ENCODE data around the gene LCN6. TPM values are rescaled to one million over a fixed set of nuclear protein-coding genes. Genes with fewer than 3 reads are reported as not detected.

The LCN6 gene
- total and polyA plus RNA-seq, 2 of the 4 experiments (the other 2 are of a cell fraction): not detected

- Histone ChIP-seq H3K23ac (ENCODE audit: low read depth, low read length) (no peak overlapping the region), H4K20me1 (ENCODE audit: insufficient read depth, low read length) (peaks cover 37% of the 10 kb centered on the region), H2BK20ac (ENCODE audit: low read depth, low read length) (no peak overlapping the region), H3K9me1 (ENCODE audit: insufficient read depth, low read length) (0 out of 2 replicates have a peak, but pooled peaks cover 3% of the 10 kb centered on the region), H3K4ac (ENCODE audit: low read depth, low read length) (no peak overlapping the region), H3K18ac (ENCODE audit: low read depth, low read length) (no peak overlapping the region), H2BK5ac (ENCODE audit: low read depth, low read length, poor library complexity, severe bottlenecking) (no peak overlapping the region), H4K5ac (ENCODE audit: low read depth, low read length) (no peak overlapping the region), H3K4me1 (ENCODE audit: control insufficient read depth, insufficient read depth, low read length) (peaks cover 10% of the 10 kb centered on the region), H3K27me3 (ENCODE audit: control insufficient read depth, insufficient read depth, low read length) (0 out of 2 replicates have a peak, but pooled peaks cover 2% of the 10 kb centered on the region), H4K91ac (ENCODE audit: insufficient read depth, low read depth, low read length) (no peak overlapping the region), H3K9ac (ENCODE audit: low read depth, low read length) (no peak overlapping the region), H3K4me2 (ENCODE audit: low read depth, low read length) (no peak overlapping the region), H3K79me1 (ENCODE audit: low read depth in 1 of 2, low read length in 2 of 2) (peaks cover 0 to 11% of the 10 kb centered on the region in 2 experiments; a peak in 2 of 4 replicates), H4K8ac (ENCODE audit: low read depth in 2 of 2, low read length in 2 of 2) (no peak overlapping the region), H3K56ac (ENCODE audit: extremely low read depth, insufficient read depth, low read length) (no peak overlapping the region), H2AK9ac (replicated peaks; ENCODE audit: low read depth, low read length, poor library complexity) (no peak overlapping the region), H3K14ac (replicated peaks; ENCODE audit: low read depth, low read length) (no peak overlapping the region), H3K9me3 (ENCODE audit: control insufficient read depth, insufficient read depth, low read length) (no peaks in the 10 kb centered on the region), H2BK15ac (ENCODE audit: low read depth, low read length) (no peak overlapping the region), H3K27ac (ENCODE audit: insufficient read depth, low read length) (no peak overlapping the region), H2AK5ac (ENCODE audit: low read depth, low read length) (no peak overlapping the region), H3K36me3 (ENCODE audit: control insufficient read depth, insufficient read depth, low read length) (peaks cover 23% of the 10 kb centered on the region), H3K4me3 (ENCODE audit: insufficient read depth, low read depth, low read length) (no peak overlapping the region), H2AFZ (replicated peaks; ENCODE audit: low read length, poor library complexity) (no peak overlapping the region), H2BK120ac (ENCODE audit: low read depth, low read length) (no peak overlapping the region)
- in situ Hi-C loops (cut with MboI; ENCODE audit: low sequenced_read_pairs) (no loop called here), dilution Hi-C loops (cut with HindIII; ENCODE audit: low sequenced_read_pairs, unreplicated experiment) (no loop called here), intact Hi-C loops (cut with micrococcal nuclease) (no loop called here)
- TF ChIP-seq MAFK (IDR thresholded peaks at IDR 0.05; ENCODE audit: low read depth, low read length): no peak
- TF ChIP-seq POLR2A (IDR thresholded peaks at IDR 0.05; ENCODE audit: low read depth, low read length): no peak
- no peak for TF ChIP-seq FOS (IDR thresholded peaks at IDR 0.05; ENCODE audit: low read depth, low read length)
- no peak for TF ChIP-seq SMC3 (IDR thresholded peaks at IDR 0.05; ENCODE audit: low read depth, low read length)
- TF ChIP-seq MAZ (IDR thresholded peaks at IDR 0.05; ENCODE audit: borderline replicate concordance, low read depth, low read length): no peak
- TF ChIP-seq NFE2L2 (IDR thresholded peaks at IDR 0.05; ENCODE audit: low read depth, low read length): no peak
- no TSS peak for BruUV-seq (replicated peaks)
- POLR2A ChIA-PET (ENCODE audit: unreplicated experiment): no interaction called here
- CTCF ChIA-PET: no interaction called here
- WGBS, 2 experiments (ENCODE audit: extremely low coverage in 2 of 2, insufficient read length in 1 of 2): 79% methylated on average over 7 of the region's 20 CpGs; no CpG with 5 or more reads in 1 of the 2 experiments
- DNase-seq (no peak), ATAC-seq (ENCODE audit: low read depth) (no peak)
Observed at GRCh38 chr9:136718345-136719194, 29.8 kb downstream of the LCN6 start.

Data from IMR-90 (cell line).